Stimulated activated CD4-positive, alpha-beta T cell treated with anti-CD3 and anti-CD28 coated beads, Interleukin-2, amount 100 ng/mL, for 48 hours (primary cell): ENCODE measurements around the gene SUDS3.

ENCODE experiments used
- DNase-seq, 2 donors: peaks; one replicate each; pipeline ENCODE4 v3.0.0-alpha.2; 2020

SUDS3 gene

DNA sequence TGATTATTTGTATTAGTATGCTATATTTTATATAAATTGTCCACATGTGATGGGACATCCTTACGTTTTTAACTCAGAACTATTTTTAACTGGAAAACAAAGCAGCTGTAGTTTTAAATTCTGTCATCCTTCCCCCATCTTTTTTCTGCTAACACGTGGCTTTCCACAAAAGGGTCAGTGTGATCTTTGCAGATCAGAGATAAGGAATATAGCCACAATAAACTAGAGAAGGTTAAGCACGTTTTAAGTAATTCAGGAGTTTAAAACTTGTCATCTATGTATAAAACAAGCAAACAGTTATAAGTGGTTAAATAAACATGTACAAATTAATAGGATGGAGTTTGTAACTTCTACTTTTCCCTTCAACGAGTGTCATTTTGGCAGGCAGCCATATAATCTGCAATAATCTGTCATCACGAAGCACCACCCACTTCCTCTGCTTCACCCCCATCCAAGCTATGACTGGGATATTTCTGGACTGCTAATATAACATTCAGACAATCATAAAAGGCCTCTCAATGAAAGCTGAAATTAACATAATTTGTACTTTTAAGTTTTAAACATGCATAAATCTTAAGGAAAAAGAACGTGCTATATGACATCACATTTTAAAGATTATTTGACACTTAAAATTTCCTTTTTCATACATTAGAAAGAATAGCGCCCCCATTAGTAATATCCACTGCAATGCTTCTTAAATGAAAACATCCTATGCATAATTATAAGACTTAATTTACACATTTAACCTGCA is 18.9 kb upstream of the SUDS3 start:
- DNase-seq = peak; percentile 34 to 43

DNA sequence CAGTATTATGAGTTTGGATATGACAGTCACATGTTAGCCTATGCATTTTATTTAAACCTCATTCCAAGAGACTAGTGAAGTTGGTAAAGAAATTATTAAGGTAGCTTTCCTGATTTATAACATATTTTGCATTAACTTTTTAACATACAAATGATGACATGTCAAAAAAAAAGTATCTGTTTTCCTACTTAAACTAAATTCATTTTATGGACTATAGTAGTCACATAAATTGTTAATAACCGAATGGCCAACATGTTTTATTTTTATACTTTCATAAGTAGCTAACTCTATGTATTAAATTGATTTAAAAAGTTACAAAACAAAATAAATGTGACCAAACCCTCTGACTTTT is 18.4 kb upstream of the SUDS3 start:
- DNase-seq = no peak

DNA sequence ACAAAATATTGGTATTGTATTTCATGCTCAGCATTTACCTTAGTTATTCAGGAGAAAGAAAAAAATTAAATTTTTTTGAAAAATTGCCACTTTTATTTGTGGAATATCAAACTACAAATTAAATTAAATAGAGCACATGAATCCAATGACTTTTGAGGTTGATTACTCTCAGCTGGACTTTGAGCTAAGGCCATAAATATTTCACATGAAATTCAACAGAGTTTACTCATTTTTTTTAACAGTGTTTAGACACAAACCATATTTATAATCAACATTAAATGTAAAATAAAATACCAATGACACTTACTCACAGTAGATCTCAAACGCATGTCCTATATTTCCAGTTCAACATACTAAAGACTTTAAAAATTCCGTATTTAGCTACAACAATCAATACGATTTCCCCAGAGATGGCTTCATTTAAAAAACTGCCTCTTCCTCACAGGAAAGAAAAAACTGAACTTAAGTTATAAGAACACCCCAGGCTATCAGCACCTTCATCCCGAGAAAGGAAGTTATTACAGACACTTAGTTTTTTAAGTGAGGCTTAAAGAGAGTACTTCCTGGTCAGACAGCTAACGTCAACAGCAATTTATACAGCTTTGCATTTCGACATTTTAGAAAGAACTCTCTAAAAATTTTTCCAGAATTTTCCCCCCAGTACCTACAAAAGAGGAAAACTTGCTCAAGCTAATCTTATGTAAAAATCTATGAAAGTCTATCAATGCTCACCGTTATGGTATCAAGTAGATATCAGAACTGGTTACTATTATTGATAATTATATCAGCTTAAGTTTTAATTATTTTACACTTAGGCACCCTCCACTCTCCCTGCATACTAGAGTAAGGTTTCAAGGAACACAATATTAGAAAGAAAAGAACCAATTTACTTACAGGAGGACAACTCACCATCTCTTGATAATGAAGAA is 17.5 kb upstream of the SUDS3 start:
- no peak for DNase-seq

DNA sequence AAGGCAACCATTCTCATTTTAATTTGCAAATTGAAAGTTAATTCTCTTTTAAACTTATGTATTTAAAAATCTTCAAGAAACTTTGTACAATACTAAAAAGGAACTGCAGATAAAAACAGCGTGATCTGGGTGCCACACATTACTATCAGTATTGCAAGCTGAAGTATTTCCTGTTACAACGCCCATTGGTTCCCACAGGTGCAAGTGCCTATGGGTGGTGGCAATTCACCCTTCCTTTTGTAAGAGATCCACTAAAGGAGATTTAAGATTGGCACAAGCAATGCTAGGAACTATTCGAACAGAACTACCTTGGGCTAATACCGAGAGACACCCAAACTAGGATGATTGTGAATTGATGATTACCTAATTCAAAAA is 16.8 kb upstream of the SUDS3 start:
- no peak for DNase-seq

DNA sequence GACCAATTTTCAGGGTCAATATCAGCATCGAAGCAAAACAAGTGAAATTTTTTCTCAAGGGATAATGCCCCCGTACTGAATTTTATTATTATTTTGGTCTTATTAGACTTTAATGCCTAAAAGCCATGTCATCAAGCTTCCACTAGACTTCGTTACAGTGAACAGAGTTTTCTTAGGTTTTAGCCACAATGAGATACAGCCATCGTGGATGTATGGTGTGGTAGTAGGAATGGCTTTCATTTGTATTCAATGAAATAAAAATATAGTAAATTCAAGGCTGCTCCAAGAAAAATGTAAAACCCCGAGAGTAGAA is 15.3 kb upstream of the SUDS3 start:
- no peak for DNase-seq

DNA sequence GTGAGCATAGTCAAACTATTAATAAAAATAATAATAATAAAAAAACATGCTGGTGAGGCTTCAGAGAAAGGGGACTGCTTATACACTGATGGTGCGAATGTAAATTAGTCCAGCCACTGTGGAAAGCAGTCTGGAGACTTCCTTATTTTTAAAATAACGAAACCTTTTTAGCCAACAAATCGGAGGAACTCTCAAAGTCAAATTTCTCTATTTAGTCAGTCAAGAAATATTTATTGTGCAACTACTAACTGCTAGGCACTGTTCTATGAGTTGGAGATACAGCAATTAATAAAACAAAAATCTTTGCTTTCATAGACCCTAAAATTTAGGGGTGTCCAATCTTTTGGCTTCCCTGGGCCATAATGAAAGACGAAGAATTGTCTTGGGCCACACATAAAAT is 14.5 kb upstream of the SUDS3 start:
- DNase-seq = no peak

DNA sequence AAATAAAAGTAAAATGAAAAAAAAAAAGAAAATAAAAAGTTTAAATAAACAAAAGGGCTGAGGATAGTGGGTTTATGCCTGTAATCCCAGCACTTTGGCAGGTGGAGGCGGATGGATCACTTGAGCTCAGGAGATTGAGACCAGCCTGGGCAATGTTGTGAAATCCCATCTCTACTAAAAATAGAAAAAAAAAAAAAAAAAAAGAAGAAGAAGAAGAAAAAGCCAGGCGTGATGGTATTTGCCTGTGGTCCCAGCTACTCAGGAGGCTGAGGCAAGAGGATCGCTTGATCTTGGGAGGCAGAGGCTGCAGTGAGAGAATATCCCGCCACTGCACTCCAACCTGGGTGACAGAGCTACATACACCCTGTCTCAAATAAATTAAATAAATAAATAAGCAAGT is 7.5 kb upstream of the SUDS3 start:
- DNase-seq = no peak

DNA sequence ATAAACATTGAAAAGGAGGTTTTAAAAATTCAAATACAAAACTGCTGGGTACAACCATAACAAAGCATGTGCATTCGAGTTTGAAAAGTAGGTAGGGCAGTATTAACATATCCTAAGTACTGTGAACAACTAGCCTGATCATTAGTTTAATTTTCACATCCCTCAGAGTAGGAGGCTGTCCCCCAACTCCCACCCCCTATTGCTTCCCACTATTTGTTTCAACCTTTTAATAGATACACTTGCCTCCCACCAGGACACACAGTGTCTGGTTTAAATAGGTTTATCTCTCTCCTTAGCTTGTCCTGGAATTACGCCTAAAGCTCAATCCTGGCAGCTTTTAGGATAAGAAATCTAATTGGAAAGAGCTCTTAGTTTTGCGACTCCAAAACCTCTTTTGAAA is 5.8 kb upstream of the SUDS3 start:
- DNase-seq = no peak

DNA sequence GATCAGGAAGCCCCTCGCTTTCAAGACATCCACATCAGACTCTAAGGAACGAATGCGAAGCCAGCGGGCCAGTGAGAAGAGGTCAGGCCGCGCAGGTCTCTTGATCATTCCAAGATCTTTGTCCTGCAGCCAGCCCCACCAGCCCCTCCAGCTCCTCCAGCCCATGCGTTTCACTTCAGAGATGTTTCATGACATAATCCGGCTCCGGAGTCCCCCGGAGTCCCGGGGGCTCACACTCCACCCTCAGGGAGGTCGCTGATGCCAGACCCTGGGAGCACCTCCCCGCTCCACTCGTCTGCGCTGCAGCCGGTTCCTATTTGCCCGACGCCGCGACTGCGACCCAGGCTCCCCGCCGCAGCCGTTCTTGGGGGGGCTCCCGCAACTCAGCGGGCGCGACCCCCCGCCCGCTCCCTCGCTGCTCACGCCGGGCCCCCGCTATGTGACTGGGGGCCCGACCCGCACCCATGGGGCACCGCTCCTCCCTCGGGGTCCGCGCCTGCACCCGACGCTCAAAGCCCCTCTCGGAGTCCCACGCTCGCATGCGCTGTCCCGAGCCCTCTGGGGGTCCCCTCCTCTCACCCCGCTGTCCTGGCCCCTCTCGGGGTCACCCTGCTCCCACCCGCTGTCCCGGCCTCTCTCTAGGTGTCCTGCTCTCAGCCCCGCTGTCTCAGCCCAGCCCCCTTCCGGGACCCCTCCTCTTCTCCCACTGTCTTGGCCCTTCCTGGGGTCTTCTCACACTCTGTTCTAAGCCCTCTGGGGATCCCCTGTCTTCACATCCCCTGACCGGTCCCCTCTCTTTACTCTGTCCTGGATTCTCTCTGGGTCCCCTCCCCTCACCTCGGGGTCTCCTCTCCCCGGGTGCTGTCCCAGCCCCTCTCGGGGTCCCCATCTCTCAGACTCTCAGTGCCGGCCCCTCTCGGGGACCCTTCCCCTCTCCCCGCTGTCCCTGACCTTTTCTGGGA is 4.8 kb upstream of the SUDS3 start:
- DNase-seq = no peak

DNA sequence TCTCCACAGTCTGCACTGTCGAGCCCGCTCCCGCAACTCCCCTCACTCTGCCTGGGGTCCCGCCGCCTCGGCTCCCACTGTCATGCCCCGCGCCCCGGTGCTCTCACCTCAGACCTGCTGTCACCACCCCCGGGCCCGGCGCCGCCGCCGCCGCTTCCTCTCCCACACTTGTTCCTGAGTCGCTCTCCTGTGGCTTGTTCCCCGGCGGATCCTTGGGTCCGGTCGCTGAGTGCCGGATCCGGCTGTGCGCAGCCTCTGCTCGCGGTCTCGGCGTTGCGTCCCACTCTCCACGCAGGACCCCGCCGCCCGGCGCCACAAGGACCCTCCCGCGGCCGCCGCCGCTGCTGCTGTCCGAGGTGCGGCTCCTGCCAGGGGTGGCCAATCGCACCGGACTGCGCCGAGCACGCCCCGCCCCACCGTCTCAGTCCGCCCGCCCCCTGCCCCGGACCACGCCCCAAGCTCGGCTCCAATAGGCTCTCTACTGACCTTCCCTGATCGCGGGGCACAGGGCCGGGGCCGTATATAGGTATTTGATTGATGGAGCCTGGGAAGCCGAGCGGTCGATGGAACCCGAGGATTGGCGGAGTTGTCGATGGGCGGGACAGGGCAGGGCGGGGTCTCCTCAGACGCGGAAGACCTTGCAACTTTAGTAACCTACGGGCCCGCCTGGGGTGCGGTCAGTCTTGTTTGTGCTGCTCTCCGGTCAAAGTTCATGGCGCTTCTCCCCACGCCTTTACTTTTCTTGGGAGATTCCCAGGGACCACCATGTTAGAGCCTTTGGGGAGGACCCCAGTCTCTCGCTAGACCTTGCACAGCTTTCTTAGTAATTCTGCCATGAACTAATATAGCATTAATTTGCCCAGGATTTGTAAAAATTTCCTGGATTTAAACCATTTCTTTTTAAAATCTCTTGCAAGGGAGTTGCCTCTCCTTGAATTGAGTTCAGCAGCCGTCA is 3.5 kb upstream of the SUDS3 start, which contains the start of gene TAOK3:
Gene TAOK3, minus strand, starts transcription at position 367 of the 955 bp plus-strand sequence. CDS start 117,340 bp downstream, outside the sequence.
- DNase-seq = peak; percentile 91 to 94

DNA sequence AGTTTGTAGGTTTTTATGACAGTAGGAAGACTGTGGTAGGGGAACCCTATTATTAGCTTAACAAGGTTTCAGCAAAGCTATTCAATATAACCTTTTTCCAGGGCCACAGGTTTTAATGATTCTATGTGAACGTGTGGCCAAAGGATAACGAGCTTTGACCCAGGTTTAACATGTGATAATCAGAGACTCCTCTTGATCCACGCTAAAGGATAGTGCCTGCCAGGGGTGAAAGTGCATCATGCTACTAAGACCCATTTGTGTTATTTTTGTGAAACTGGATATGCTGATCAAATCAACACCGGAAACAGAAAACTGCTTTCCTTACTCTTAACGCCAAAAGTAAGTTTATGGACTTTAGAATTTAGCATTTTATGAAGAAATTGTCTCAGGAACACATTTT is 2.7 kb upstream of the SUDS3 start:
- DNase-seq = no peak

DNA sequence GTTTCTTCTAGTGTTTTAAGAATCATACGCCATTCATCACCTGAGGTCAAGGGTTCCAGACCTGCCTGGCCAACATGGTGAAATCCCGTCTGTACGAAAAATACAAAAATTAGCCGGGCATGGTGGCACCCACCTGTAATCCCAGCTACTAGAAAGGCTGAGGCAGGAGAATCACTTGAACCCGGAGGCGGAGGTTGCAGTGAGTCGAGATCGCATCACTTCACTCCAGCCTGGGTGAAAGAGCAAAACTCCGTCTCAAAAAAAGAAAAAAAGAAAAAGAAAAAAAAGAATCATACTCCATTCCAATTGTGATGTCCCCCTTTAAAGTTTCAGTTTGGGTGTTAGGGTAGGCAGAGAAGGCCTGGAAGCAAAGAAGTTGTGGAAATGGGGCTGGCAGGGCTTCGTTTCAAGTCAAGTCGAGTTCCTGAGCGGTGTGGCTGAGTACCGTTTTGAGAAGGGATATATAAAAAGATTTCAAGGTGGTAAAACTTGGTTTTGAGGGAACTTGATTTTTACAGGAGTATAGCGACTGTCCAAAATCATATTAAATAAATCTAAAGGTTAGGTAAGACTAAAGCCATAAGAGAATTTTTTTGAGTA is 2.1 kb upstream of the SUDS3 start:
- no peak for DNase-seq

DNA sequence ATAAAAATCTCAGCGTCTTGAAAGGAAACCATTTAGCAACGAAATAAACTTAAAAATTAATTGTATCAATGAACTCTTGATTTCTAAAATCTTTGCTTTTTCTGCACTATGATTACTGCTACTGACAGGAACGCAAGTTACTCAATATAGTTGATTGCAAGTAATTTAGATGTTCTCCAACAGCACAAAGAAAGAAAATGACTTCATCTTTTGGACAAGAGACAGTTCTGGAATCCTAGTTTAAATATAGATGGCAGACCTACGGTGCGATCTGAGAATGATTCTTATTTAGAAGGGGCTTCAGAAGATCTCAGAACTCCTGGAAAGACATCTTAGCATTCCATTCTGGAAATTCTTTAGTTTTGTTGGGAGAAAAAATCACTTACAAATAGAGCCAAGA is 1.4 kb upstream of the SUDS3 start:
- DNase-seq = no peak

DNA sequence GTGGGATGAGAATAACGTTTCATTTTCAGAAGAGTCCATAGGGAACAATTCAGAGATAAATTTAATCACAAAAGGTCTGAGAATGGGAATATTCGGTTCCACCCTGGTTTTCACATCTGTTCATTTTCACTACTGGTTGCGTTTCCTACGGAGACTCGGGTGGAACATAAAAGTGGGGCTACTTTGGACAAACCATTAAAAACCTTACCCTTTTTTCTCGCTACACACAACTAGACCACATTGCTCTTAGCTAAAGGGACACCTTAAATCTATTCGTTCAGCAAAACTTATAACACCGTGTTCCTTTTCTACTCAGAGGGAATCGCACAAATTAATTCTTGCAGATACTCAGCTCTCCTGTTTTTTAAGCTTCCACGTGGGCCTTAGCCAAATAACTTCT is 1.0 kb upstream of the SUDS3 start:
- no peak for DNase-seq

DNA sequence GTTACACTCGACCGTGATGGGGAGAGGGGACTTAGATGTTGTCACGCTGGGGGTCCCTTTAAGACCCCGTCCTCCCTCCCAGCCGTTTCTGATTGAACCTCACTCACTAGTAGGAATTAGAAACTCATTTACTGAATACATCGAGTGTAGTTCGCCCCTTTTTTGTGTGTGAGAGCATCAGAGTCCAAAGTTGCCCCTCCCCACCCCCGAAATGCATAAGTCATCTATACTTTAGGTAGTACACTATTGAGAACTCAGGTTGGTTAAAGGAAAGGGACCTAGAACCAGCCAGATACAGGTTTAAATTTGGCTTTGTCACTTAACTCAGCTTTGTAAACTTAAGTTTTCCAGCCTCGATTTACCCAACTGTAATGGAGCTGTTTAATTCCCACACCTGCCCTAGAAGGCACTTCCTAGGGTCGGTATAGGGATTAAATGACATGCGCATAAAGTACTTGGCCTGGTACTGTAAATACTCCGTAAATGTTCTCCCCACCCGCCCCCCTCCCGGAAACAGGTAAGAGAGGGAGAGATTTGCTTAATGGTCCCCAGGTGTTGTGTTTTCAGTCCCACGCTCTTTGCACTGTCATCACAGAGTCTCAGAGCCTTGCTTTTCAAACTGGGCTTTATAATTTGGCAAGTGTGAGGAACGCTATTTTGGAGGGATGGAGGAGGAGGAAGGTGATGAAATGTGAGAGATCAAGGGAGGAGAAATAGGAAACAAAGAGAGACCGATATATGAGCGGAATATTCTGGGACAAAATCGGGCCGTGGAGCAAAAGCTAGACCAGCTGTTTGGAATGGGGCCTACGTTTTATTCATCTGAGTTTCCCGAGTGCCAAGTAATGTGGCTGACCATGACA is 897 bp downstream of the SUDS3 start:
- no peak for DNase-seq

DNA sequence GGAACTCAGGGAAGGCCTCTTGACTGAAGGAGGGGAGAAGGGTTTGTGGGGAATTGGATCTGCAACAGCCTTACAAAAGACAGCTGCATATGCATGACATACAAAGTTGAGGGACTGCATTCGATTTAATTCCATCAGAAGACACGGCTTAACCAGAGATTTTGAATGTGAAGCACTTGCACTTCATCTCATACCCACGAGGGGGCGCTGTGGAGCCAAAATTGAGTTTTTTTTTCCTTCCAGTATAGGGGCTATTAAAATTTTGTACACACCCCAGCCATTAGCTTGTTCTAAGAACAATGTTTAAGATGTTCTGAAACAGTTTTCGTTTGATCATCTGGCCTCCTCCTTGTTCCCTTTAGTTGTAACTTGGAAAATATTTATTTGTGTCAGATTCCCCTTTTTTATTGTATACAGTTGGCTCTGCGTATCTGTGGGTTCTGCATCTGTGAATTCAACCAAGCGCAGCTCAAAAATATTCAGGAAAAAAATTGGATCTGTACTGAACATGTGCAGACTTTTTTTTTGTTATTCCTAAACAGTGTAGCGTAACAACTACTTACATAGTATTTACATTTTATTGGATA is 1.6 kb downstream of the SUDS3 start:
- peak; percentile 78 to 80 for DNase-seq

DNA sequence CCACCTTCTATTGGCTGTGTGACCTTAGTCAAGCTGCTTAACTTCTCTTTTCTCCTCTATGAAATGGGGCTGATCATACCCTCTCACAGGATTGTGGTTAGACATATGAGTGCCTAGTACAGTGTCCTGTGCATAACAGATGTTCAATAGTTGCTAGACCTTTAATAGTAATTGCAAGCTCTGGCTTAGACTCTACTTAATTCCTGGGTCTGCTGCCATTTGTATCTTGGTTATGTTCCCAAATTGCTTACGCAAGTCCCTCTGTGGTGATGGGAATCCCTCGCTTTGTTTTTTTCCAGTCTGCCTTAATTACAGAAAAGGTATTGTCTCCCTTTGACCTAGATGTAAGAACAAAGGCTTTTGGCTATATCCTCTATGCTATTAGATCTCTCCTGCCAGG is 15.1 kb downstream of the SUDS3 start:
- no peak for DNase-seq

DNA sequence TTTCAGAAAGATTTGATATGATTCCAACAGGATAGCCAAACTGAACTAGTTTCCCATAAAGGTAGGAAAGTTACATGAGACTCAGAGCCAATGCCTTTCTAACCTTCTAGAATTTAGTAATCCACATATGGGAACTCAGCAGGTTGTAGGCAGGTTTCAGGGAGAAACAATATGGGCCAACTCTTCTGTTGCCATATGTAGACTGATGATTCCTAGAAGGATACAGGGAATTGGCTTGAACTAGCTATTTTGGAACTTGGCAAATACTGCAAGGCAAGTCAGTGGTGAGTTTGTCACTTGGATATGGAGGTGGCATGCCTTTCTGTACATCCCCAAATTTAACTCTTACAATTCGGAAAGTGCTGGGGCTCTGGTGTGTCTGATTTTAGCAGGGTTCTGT is 15.5 kb downstream of the SUDS3 start:
- DNase-seq = no peak

DNA sequence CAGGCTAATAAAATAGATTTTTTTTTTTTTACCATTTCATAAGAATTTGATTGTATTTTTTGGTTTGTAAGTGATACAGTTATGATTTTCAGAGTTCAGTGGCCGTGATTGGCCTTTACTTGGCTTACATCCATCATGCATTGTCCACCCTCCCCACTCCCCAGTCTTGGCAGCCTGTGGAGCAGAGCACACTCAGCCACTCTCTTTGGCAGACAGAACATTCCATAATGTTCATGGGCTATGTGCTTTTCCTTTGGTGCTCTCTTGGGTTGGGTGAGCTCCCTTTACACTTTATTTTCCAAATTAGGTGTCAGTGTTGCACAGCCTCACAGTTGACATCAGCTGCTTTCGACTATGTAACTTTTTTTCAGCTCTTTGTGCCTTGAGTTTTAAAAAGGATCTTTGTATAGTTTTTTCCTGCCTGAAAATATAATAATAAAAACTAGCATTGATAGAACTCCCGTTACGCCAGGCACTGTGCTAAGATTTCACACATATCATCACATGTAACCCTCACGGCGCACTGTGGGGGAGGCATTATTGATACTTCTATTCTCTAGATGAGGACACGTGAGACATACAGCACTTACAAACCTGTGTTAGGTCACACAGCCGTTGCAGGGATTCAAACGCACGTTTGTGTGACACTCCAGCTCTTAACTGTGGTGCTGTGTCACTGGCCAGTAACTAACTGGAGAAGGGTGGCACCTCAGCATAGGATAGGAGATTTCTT is 21.5 kb downstream of the SUDS3 start:
- DNase-seq = no peak

DNA sequence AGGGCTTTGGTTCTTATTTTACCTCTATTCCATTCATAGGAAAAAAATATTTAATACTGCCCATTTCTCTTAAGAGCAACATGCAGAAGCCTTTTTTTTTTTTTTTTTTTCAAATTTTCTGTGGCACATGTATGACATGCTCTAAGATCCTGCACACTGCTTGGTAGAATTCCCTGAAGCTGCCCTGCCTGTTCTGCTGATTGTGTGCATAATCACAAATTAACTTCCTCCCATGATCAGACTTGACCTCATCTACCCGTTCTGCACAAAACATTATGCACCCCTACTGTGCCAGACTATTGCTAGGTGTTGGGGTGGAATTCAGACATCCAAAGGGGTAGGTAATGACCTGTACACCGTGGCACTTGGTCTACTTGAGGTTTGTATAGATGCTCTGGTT is 22.2 kb downstream of the SUDS3 start:
- no peak for DNase-seq
